GM19452 (cell line): Measurements from ENCODE around the gene TBC1D8.

Experiments used
- ATAC-seq: cut with Tn5 transposase; IDR thresholded peaks from one replicate; pipeline ENCODE4 v1.9.1; 2021; ENCODE audit not compliant: unreplicated experiment

TBC1D8 gene

DNA sequence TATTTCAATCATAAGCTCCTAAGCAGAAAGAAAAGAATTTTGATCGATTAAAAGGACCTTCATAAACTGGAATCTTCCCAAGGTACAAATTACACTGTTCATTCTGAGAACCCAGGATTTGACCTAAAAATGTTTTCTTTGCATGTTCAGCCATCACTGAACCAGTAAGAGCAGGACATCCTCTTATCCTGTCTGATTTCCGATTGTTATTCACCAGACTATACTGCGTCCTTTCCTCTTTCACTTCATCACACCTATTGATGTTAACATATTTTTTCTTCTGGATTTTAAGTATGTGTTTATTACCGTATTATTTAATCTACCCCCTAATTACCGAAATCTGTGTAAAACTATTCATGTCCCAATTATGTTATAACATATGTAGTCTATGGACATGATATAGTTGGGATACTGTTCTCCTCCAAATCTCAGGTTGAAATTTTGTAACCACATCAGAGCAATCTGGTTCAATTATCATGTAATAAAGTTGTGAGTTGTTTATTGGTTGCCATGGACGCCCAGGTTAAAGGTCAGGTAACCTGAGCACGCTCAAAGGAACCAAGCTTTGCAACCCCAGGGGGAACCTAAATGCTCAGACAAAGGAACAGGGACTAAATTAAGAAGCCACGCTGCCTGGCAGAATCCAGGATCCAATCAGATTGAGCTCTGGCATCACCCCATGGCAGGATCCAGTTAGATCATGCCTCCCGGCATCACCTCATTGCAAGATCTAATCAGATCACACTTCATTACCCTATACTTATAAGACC, 11.6 kb upstream of the TBC1D8 start:
- ATAC-seq: no peak

GRCh38 chr2:101161658-101162057, 10.5 kb upstream of the TBC1D8 start:
- ATAC-seq: no peak

DNA sequence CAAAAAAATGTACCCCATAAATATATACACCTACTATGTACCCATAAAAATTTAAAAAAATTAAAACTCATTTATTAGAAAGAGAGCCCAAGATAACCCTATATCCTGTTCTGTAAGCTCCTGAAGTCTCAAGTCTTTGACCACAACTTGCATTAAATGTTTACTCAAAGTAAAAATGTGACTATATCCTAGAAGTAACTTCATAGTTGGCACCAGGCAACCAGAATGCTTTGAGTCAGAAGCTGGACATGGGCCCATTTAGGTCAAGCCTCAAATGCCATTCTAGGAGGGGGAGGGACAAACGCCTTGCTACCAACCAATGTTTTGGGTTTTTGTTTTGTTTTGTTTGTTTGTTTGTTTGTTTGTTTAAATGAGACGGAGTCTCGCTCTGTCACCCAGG, 9.3 kb upstream of the TBC1D8 start:
- no peak for ATAC-seq

DNA sequence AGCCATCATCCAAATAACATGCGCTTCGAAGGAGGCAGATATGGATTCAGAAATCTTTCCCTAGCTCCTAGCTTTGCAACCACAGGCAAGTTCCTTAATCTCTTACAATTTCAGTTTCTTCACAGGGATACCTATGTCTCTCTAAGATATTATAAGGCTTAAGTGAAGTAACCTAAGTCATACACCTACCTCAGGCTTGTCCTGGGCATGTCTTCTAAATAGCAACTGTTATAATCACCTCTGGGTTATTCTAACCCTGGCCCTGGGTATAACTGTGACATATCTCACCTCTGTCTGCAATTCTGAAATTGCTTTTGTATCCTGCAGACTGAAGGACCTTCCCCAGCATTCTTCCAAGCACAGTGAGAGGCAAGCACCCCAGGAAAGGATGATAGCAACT, 8.3 kb upstream of the TBC1D8 start:
- no peak for ATAC-seq

- no peak for ATAC-seq
Observed at GRCh38 chr2:101157272-101157671, 6.1 kb upstream of the TBC1D8 start.

- no peak for ATAC-seq
Observed at GRCh38 chr2:101153787-101154186, 2.6 kb upstream of the TBC1D8 start.

DNA sequence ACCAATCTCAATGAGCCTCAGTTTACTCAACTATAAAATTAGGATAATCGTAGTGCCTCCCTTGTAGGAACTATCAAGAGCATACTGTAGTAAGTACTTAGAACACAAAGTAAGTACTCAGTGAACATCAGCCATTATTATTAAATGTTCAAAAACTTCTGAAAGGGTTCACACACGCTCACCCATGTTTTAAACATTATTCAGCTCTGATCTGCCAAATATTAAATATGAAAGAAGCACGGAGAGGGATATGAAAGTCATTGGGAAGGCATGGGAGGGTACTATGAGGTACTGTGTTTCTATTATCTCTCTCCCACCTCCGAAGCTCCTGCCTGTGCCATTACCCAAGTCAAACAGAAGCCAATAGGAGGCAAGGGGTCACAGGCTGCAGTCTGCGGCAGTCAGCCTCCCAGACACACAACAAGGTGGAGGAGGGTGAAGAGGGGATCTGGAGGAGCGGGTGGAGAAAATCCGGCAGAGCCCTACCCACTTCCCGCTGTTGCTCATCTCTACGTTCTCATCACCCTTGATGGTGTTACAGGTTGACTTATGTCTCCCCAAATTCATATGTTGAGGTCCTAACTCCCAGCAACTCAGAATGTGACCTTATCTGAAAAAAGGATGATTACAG, 2.0 kb upstream of the TBC1D8 start:
- no peak for ATAC-seq

GRCh38 chr2:101152272-101153076, 1.3 kb upstream of the TBC1D8 start:
- peak; percentile 64 for ATAC-seq

DNA sequence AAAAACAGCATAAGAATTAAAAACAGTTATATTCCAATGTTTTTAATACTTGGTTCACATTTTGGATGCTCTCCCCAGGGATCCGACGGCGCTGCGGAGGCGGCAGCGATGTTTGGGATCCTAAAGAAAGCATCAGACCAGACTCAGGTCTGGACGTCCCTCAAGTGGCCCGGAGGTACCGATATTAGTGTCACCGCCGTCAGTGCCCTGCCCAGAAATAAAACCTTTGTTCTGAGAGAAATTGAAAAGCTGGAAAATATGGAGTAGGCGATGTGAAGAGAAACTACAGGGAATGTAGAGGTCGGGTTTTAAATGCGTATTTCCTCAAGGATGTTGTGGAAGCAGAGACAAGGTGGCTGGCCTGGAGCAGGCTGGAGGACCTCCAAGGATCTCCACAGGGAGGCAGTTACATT, 683 bp upstream of the TBC1D8 start:
- ATAC-seq: no peak

GRCh38 chr2:101150306-101151145, 656 bp downstream of the TBC1D8 start:
- ATAC-seq: no peak

DNA sequence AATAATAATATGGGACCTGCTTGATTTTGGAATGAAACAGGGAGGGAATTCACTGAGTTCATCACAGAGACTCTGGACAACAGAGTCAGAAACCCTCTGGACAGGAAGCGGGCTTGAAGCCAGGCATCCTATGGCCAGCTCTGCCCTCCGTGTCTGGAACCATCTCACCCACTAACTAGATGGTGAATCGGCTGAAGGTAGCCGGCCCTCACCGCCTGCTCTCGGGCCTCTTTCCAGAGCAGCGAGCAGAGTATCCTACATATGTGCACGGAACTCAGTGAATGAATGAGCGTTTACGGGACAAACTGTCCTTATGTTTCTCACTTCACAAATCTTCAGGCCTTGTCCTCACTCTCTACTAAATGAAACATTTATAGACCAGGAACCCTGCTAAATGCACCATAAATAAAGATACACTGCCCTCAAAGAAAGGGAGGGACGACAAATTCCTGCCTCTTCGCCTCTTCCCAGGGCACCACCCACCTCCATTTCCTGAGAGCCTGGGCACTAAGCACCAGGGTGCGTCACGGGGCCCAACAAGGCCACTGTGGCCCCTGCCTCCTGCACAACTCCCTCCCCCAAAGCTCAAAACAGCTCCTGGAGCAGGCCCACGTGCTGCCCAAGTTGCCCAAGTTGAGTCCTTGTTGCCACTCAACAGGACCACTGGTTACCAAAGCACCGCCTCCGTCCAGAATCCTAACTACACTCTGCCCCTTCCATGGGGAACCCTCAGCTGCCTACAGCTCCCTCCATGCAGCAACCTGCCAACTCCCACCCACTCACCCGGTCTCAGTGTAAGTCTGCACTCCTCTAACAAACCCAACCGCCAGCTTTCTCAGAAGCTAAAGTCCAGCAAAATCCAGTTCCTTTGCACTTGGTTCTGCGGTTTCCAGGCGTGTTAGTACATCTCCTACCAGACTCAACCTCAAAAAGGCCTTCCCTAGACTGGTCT, 1.7 kb downstream of the TBC1D8 start:
- ATAC-seq: no peak

GRCh38 chr2:101148777-101149176, 2.4 kb downstream of the TBC1D8 start:
- ATAC-seq: no peak

- no peak for ATAC-seq
Observed at GRCh38 chr2:101147971-101148370, 3.2 kb downstream of the TBC1D8 start.

- no peak for ATAC-seq
Observed at GRCh38 chr2:101147062-101147461, 4.1 kb downstream of the TBC1D8 start.

GRCh38 chr2:101146535-101146934, 4.6 kb downstream of the TBC1D8 start:
- no peak for ATAC-seq

- ATAC-seq: no peak
Observed at GRCh38 chr2:101145406-101145805, 5.8 kb downstream of the TBC1D8 start.

- no peak for ATAC-seq
Observed at GRCh38 chr2:101142163-101142562, 9.0 kb downstream of the TBC1D8 start.

- no peak for ATAC-seq
Observed at GRCh38 chr2:101140978-101141655, 10.1 kb downstream of the TBC1D8 start.

- ATAC-seq: no peak
Observed at GRCh38 chr2:101140237-101140636, 10.9 kb downstream of the TBC1D8 start.
